PFSK-1 (cell line): ENCODE data around the gene MYOM3.

ENCODE experiments used
- FOXP2 ChIP-seq: optimal IDR thresholded peaks from 2 replicates; pipeline ENCODE3; 2011; ENCODE audit warnings: borderline replicate concordance, control low read depth, inconsistent platforms; ENCODE audit not compliant: insufficient read depth; ENCODE audit errors: extremely low read length, extremely low read depth
- POLR2AphosphoS5 ChIP-seq: IDR thresholded peaks from 2 replicates; pipeline ENCODE4 v1.6.1; 2012; ENCODE audit warnings: low read depth, mild to moderate bottlenecking, control low read depth, low read length, moderate library complexity
- SIN3A ChIP-seq: IDR thresholded peaks from 2 replicates; pipeline ENCODE4 v1.6.1; 2012; ENCODE audit warnings: mild to moderate bottlenecking, low read length, moderate library complexity, borderline replicate concordance; ENCODE audit not compliant: insufficient read depth
- TAF1 ChIP-seq: IDR thresholded peaks from 2 replicates; pipeline ENCODE4 v1.6.1; 2012; ENCODE audit warnings: low read length, control low read depth, borderline replicate concordance; ENCODE audit not compliant: insufficient read depth
- TF ChIP-seq, protein P1 (sequence below), 2 experiments: IDR thresholded peaks; 2 replicates each; pipeline versions ENCODE4 v1.6.1 to v1.8.0; 2011 to 2012; ENCODE audit warnings: low read depth in 2 of 2, low read length in 2 of 2, control low read depth in 1 of 2, inconsistent platforms in 1 of 2, mild to moderate bottlenecking in 1 of 2, moderate library complexity in 1 of 2; ENCODE audit not compliant: insufficient read depth in 1 of 2

- TF ChIP-seq, protein P1, sequence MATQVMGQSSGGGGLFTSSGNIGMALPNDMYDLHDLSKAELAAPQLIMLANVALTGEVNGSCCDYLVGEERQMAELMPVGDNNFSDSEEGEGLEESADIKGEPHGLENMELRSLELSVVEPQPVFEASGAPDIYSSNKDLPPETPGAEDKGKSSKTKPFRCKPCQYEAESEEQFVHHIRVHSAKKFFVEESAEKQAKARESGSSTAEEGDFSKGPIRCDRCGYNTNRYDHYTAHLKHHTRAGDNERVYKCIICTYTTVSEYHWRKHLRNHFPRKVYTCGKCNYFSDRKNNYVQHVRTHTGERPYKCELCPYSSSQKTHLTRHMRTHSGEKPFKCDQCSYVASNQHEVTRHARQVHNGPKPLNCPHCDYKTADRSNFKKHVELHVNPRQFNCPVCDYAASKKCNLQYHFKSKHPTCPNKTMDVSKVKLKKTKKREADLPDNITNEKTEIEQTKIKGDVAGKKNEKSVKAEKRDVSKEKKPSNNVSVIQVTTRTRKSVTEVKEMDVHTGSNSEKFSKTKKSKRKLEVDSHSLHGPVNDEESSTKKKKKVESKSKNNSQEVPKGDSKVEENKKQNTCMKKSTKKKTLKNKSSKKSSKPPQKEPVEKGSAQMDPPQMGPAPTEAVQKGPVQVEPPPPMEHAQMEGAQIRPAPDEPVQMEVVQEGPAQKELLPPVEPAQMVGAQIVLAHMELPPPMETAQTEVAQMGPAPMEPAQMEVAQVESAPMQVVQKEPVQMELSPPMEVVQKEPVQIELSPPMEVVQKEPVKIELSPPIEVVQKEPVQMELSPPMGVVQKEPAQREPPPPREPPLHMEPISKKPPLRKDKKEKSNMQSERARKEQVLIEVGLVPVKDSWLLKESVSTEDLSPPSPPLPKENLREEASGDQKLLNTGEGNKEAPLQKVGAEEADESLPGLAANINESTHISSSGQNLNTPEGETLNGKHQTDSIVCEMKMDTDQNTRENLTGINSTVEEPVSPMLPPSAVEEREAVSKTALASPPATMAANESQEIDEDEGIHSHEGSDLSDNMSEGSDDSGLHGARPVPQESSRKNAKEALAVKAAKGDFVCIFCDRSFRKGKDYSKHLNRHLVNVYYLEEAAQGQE (IDR thresholded peaks at IDR 0.05; ENCODE audit: insufficient read depth in 1 of 2, low read depth in 2 of 2, low read length in 2 of 2): no peak
- no peak for TF ChIP-seq POLR2AphosphoS5
- no peak for TF ChIP-seq SIN3A
- TF ChIP-seq FOXP2: no peak
- no peak for TF ChIP-seq TAF1
Measured at GRCh38 chr1:24049733-24050132, 62.2 kb downstream of the MYOM3 start.
